ENCODE data around the gene ALS2.
"Not testable (repeated sequence)": the region's sequence is repeated elsewhere in the genome, so short reads cannot be mapped to it uniquely, and the experiment has no call there.

The ALS2 gene

GRCh38 chr2:201813996-201814760 lies 33.4 kb upstream of the ALS2 start:
- no peak overlapping the region for H3K27ac ChIP-seq (replicated peaks)
- TF ChIP-seq POLR2AphosphoS5 (IDR thresholded peaks at IDR 0.05; ENCODE audit: low read depth) (no peak), CTCF (IDR thresholded peaks at IDR 0.05; ENCODE audit: insufficient read depth, low read length) (no peak), SPI1 (IDR thresholded peaks at IDR 0.05; ENCODE audit: borderline replicate concordance, low read depth) (no peak), REST (IDR thresholded peaks at IDR 0.05; ENCODE audit: insufficient replicate concordance, low read depth) (no peak), GABPA (IDR thresholded peaks at IDR 0.05; ENCODE audit: low read depth) (no peak)
- no peaks in the 10 kb centered on the region for H3K27me3 ChIP-seq (ENCODE audit: insufficient read depth, poor library complexity, severe bottlenecking)
- no peak overlapping the region for H3K4me3 ChIP-seq (replicated peaks; ENCODE audit: insufficient read depth, low read length)
- no peak for DNase-seq (ENCODE audit: low read depth in 1 of 2, low spot score in 1 of 2)

- not testable (repeated sequence) for DNase-seq (ENCODE audit: low read depth in 1 of 2, low spot score in 1 of 2); H3K27ac ChIP-seq (replicated peaks); H3K27me3 ChIP-seq (ENCODE audit: insufficient read depth, poor library complexity, severe bottlenecking); H3K4me3 ChIP-seq (replicated peaks; ENCODE audit: insufficient read depth, low read length)
These were observed 29.9 kb upstream of the ALS2 start for GRCh38 chr2:201810604-201811003.

GRCh38 chr2:201809633-201810032 lies 28.9 kb upstream of the ALS2 start:
- TF ChIP-seq SPI1 (IDR thresholded peaks at IDR 0.05; ENCODE audit: borderline replicate concordance, low read depth), result no peak
- no peaks in the 10 kb centered on the region for H3K27me3 ChIP-seq (ENCODE audit: insufficient read depth, poor library complexity, severe bottlenecking)
- no peak for DNase-seq (ENCODE audit: low read depth in 1 of 2, low spot score in 1 of 2)
- no peak overlapping the region for H3K4me3 ChIP-seq (replicated peaks; ENCODE audit: insufficient read depth, low read length)
- H3K27ac ChIP-seq (replicated peaks), result no peak overlapping the region

- no peak for TF ChIP-seq POLR2AphosphoS5 (IDR thresholded peaks at IDR 0.05; ENCODE audit: low read depth)
- TF ChIP-seq CTCF (IDR thresholded peaks at IDR 0.05; ENCODE audit: insufficient read depth, low read length), result no peak
- TF ChIP-seq REST (IDR thresholded peaks at IDR 0.05; ENCODE audit: insufficient replicate concordance, low read depth), result no peak
- no peak for TF ChIP-seq GABPA (IDR thresholded peaks at IDR 0.05; ENCODE audit: low read depth)
- no peak for TF ChIP-seq SPI1 (IDR thresholded peaks at IDR 0.05; ENCODE audit: borderline replicate concordance, low read depth)
- Histone ChIP-seq H3K27me3 (ENCODE audit: insufficient read depth, poor library complexity, severe bottlenecking) (no peaks in the 10 kb centered on the region), H3K4me3 (replicated peaks; ENCODE audit: insufficient read depth, low read length) (no peak overlapping the region), H3K27ac (replicated peaks) (no peak overlapping the region)
- no peak for DNase-seq (ENCODE audit: low read depth in 1 of 2, low spot score in 1 of 2)
These were observed 27.3 kb upstream of the ALS2 start for GRCh38 chr2:201808027-201808426.

- Histone ChIP-seq H3K27ac (replicated peaks) (no peak overlapping the region), H3K27me3 (ENCODE audit: insufficient read depth, poor library complexity, severe bottlenecking) (no peaks in the 10 kb centered on the region), H3K4me3 (replicated peaks; ENCODE audit: insufficient read depth, low read length) (no peak overlapping the region)
- TF ChIP-seq GABPA (IDR thresholded peaks at IDR 0.05; ENCODE audit: low read depth), result no peak
- no peak for TF ChIP-seq REST (IDR thresholded peaks at IDR 0.05; ENCODE audit: insufficient replicate concordance, low read depth)
- no peak for TF ChIP-seq SPI1 (IDR thresholded peaks at IDR 0.05; ENCODE audit: borderline replicate concordance, low read depth)
- no peak for TF ChIP-seq POLR2AphosphoS5 (IDR thresholded peaks at IDR 0.05; ENCODE audit: low read depth)
- no peak for TF ChIP-seq CTCF (IDR thresholded peaks at IDR 0.05; ENCODE audit: insufficient read depth, low read length)
- no peak for DNase-seq (ENCODE audit: low read depth in 1 of 2, low spot score in 1 of 2)
These were observed 26.8 kb upstream of the ALS2 start for GRCh38 chr2:201807452-201807999.
